ENCODE measurements around the gene KCNH4.
"Not testable (repeated sequence)": the region's sequence is repeated elsewhere in the genome, so short reads cannot be mapped to it uniquely, and the experiment has no call there.

The KCNH4 gene

GRCh38 chr17:42197564-42198156 is 16.7 kb upstream of the KCNH4 start:
- in situ Hi-C loops (cut with MboI; ENCODE audit: low sequenced_read_pairs): no loop called here

GRCh38 chr17:42193969-42194899 is 13.3 kb upstream of the KCNH4 start, which contains the start of gene GHDC:
TSS of gene GHDC (minus strand) at chr17:42194494. CDS start at chr17:42193581, 913 bp downstream.
- in situ Hi-C loops (cut with MboI; ENCODE audit: low sequenced_read_pairs): no loop called here

- in situ Hi-C loops (cut with MboI; ENCODE audit: low sequenced_read_pairs): no loop called here
These were observed 12.4 kb upstream of the KCNH4 start for GRCh38 chr17:42193216-42193968.

- in situ Hi-C loops (cut with MboI; ENCODE audit: low sequenced_read_pairs): no loop called here
These were observed 11.5 kb upstream of the KCNH4 start for GRCh38 chr17:42192189-42193126.

GRCh38 chr17:42191275-42191608 is 10.3 kb upstream of the KCNH4 start:
- in situ Hi-C loops (cut with MboI; ENCODE audit: low sequenced_read_pairs): no loop called here

GRCh38 chr17:42190491-42191274 is 9.7 kb upstream of the KCNH4 start:
- in situ Hi-C loops (cut with MboI; ENCODE audit: low sequenced_read_pairs): no loop called here

- in situ Hi-C loops (cut with MboI; ENCODE audit: low sequenced_read_pairs): no loop called here
These were observed 8.7 kb upstream of the KCNH4 start for GRCh38 chr17:42189651-42189965.

- in situ Hi-C loops (cut with MboI; ENCODE audit: low sequenced_read_pairs): no loop called here
These were observed 8.1 kb upstream of the KCNH4 start for GRCh38 chr17:42188749-42189650.

GRCh38 chr17:42187833-42188232 is 6.9 kb upstream of the KCNH4 start:
- in situ Hi-C loops (cut with MboI; ENCODE audit: low sequenced_read_pairs): no loop called here

GRCh38 chr17:42186191-42186590 is 5.2 kb upstream of the KCNH4 start:
- in situ Hi-C loops (cut with MboI; ENCODE audit: low sequenced_read_pairs): not testable (repeated sequence)

GRCh38 chr17:42185621-42185930 is 4.6 kb upstream of the KCNH4 start:
- in situ Hi-C loops (cut with MboI; ENCODE audit: low sequenced_read_pairs): no loop called here

GRCh38 chr17:42184713-42185620 is 4.0 kb upstream of the KCNH4 start, which contains the start of gene HCRT:
TSS of gene HCRT (minus strand) at chr17:42185452. CDS start at chr17:42185365, 87 bp downstream.
- in situ Hi-C loops (cut with MboI; ENCODE audit: low sequenced_read_pairs): no loop called here

- in situ Hi-C loops (cut with MboI; ENCODE audit: low sequenced_read_pairs): no loop called here
These were observed 3.1 kb upstream of the KCNH4 start for GRCh38 chr17:42183741-42184711.

- in situ Hi-C loops (cut with MboI; ENCODE audit: low sequenced_read_pairs): no loop called here
These were observed 2.2 kb upstream of the KCNH4 start for GRCh38 chr17:42182927-42183734.

GRCh38 chr17:42181851-42182207 is 887 bp upstream of the KCNH4 start:
- in situ Hi-C loops (cut with MboI; ENCODE audit: low sequenced_read_pairs): no loop called here

GRCh38 chr17:42180411-42180921 is 476 bp downstream of the KCNH4 start:
- in situ Hi-C loops (cut with MboI; ENCODE audit: low sequenced_read_pairs): no loop called here
